ENCODE results near the gene OTULIN. TPM values are rescaled to one million over a fixed set of nuclear protein-coding genes. Genes with fewer than 3 reads are reported as not detected.

The OTULIN gene
- total and polyA plus RNA-seq, 2 of the 4 experiments (the other 2 are of a cell fraction): 6.9 to 19.5 TPM

GRCh38 chr5:14699807-14700400 is 35.4 kb downstream of the OTULIN start:
- BruUV-seq (replicated peaks): no TSS peak
- Histone ChIP-seq H3K4me2 (ENCODE audit: low read depth, low read length) (no peak overlapping the region), H3K9me3 (ENCODE audit: control insufficient read depth, insufficient read depth, low read length) (no peaks in the 10 kb centered on the region), H2AK9ac (replicated peaks; ENCODE audit: low read depth, low read length, poor library complexity) (no peak overlapping the region), H3K9me1 (ENCODE audit: insufficient read depth, low read length) (peaks cover 7% of the 10 kb centered on the region; the same call in 1 of the 2 replicates), H3K27me3 (ENCODE audit: control insufficient read depth, insufficient read depth, low read length) (no peaks in the 10 kb centered on the region), H3K14ac (replicated peaks; ENCODE audit: low read depth, low read length) (no peak overlapping the region), H3K4ac (ENCODE audit: low read depth, low read length) (no peak overlapping the region), H3K18ac (ENCODE audit: low read depth, low read length) (no peak overlapping the region), H2BK20ac (ENCODE audit: low read depth, low read length) (no peak overlapping the region), H2AK5ac (ENCODE audit: low read depth, low read length) (no peak overlapping the region), H4K5ac (ENCODE audit: low read depth, low read length) (no peak overlapping the region), H2BK120ac (ENCODE audit: low read depth, low read length) (no peak overlapping the region), H2AFZ (replicated peaks; ENCODE audit: low read length, poor library complexity) (no peak overlapping the region), H3K56ac (ENCODE audit: extremely low read depth, insufficient read depth, low read length) (no peak overlapping the region), H2BK15ac (ENCODE audit: low read depth, low read length) (no peak overlapping the region), H3K4me1 (ENCODE audit: control insufficient read depth, insufficient read depth, low read length) (no peaks in the 10 kb centered on the region; the same call in 1 of the 2 replicates), H3K9ac (ENCODE audit: low read depth, low read length) (no peak overlapping the region), H3K79me1 (ENCODE audit: low read depth in 1 of 2, low read length in 2 of 2) (peaks cover 20 to 58% of the 10 kb centered on the region in 2 experiments; a peak in 3 of 4 replicates), H3K27ac (ENCODE audit: insufficient read depth, low read length) (no peak overlapping the region), H3K23ac (ENCODE audit: low read depth, low read length) (no peak overlapping the region), H3K4me3 (ENCODE audit: insufficient read depth, low read depth, low read length) (no peak overlapping the region), H2BK5ac (ENCODE audit: low read depth, low read length, poor library complexity, severe bottlenecking) (no peak overlapping the region), H4K20me1 (ENCODE audit: insufficient read depth, low read length) (no peaks in the 10 kb centered on the region), H3K36me3 (ENCODE audit: control insufficient read depth, insufficient read depth, low read length) (peaks cover 20% of the 10 kb centered on the region), H4K91ac (ENCODE audit: insufficient read depth, low read depth, low read length) (no peak overlapping the region), H4K8ac (ENCODE audit: low read depth in 2 of 2, low read length in 2 of 2) (no peak overlapping the region)
- no peak for DNase-seq
- CTCF ChIA-PET: no interaction called here
- no peak for TF ChIP-seq CEBPB (IDR thresholded peaks at IDR 0.05; ENCODE audit: low read depth, low read length)
- no peak for TF ChIP-seq MXI1 (IDR thresholded peaks at IDR 0.05; ENCODE audit: borderline replicate concordance, low read depth, low read length)
- TF ChIP-seq POLR2A (IDR thresholded peaks at IDR 0.05; ENCODE audit: low read depth, low read length): no peak
- no peak for TF ChIP-seq NFE2L2 (IDR thresholded peaks at IDR 0.05; ENCODE audit: low read depth, low read length)
- TF ChIP-seq, protein P1, sequence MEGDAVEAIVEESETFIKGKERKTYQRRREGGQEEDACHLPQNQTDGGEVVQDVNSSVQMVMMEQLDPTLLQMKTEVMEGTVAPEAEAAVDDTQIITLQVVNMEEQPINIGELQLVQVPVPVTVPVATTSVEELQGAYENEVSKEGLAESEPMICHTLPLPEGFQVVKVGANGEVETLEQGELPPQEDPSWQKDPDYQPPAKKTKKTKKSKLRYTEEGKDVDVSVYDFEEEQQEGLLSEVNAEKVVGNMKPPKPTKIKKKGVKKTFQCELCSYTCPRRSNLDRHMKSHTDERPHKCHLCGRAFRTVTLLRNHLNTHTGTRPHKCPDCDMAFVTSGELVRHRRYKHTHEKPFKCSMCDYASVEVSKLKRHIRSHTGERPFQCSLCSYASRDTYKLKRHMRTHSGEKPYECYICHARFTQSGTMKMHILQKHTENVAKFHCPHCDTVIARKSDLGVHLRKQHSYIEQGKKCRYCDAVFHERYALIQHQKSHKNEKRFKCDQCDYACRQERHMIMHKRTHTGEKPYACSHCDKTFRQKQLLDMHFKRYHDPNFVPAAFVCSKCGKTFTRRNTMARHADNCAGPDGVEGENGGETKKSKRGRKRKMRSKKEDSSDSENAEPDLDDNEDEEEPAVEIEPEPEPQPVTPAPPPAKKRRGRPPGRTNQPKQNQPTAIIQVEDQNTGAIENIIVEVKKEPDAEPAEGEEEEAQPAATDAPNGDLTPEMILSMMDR (conservative IDR thresholded peaks at IDR 0.05; ENCODE audit: low read depth, low read length): no peak
- no peak for TF ChIP-seq RFX5 (IDR thresholded peaks at IDR 0.05; ENCODE audit: low read depth, low read length)
- TF ChIP-seq MAFK (IDR thresholded peaks at IDR 0.05; ENCODE audit: low read depth, low read length): no peak
- WGBS, 2 experiments (ENCODE audit: extremely low coverage in 2 of 2, insufficient read length in 1 of 2): no CpG with 5 or more reads among the region's 8 CpGs
- in situ Hi-C loops (cut with MboI; ENCODE audit: low sequenced_read_pairs) (loop anchor here (25.0 kb wide), 1 partner anchor 812 kb away; the partner anchor contains the start of gene FBXL7), dilution Hi-C loops (cut with HindIII; ENCODE audit: low sequenced_read_pairs, unreplicated experiment) (no loop called here), intact Hi-C loops (cut with micrococcal nuclease) (no loop called here)
- POLR2A ChIA-PET (ENCODE audit: unreplicated experiment): no interaction called here
- no peak for ATAC-seq (ENCODE audit: low read depth)

All from IMR-90 (cell line).